Breast epithelium (tissue), 4 donors: ENCODE data around the gene THSD8. TPM values are rescaled to one million over a fixed set of nuclear protein-coding genes. Genes with fewer than 3 reads are reported as not detected.

Source experiments
- DNase-seq, 2 donors: peaks; one replicate each; pipeline ENCODE4 v3.0.0-alpha.2; 2019; ENCODE audit warnings: low spot score in 2 of 2
- H3K27ac ChIP-seq, 2 donors: fragments of 200-600 bp; sonication (generic) in 1 of 2; one replicate each; pipeline ENCODE4 v1.5.1; 2016 to 2019; ENCODE audit warnings: mild to moderate bottlenecking in 1 of 2
- H3K27me3 ChIP-seq, 2 donors: fragments of 200-600 bp; sonication (generic) in 1 of 2; one replicate each; pipeline versions ENCODE4 v1.5.1 to v1.6.0; 2017 to 2019; ENCODE audit warnings: control low read depth in 1 of 2, mild to moderate bottlenecking in 1 of 2
- H3K36me3 ChIP-seq: fragments of 200-600 bp; one replicate; pipeline ENCODE4 v1.5.1; 2019
- H3K4me1 ChIP-seq, 2 donors: fragments of 200-600 bp; sonication (generic); one replicate each; pipeline ENCODE4 v1.5.1; 2016 to 2019; ENCODE audit warnings: control low read depth in 1 of 2
- H3K4me3 ChIP-seq, 3 donors: fragments of 200-600 bp; sonication (generic); 1 replicate in 2 of 3; 2 replicates in 1 of 3; pipeline ENCODE4 v1.5.1; 2016 to 2019; ENCODE audit warnings: mild to moderate bottlenecking in 3 of 3, moderate library complexity in 2 of 3
- H3K9me3 ChIP-seq, 2 donors: fragments of 200-600 bp; sonication (generic) in 1 of 2; one replicate each; pipeline ENCODE4 v1.5.1; 2016 to 2019; ENCODE audit warnings: control low read depth in 1 of 2
- POLR2A ChIP-seq: fragments of 450-650 bp; IDR thresholded peaks from one replicate; pipeline ENCODE4 v1.6.1; 2016; ENCODE audit warnings: antibody characterized with exemption, mild to moderate bottlenecking, moderate library complexity
- POLR2AphosphoS5 ChIP-seq, 3 donors: sonication (generic); formaldehyde crosslinking; IDR thresholded peaks; one replicate each; pipeline ENCODE4 v1.6.1; 2017; ENCODE audit warnings: antibody characterized with exemption in 3 of 3
- intact Hi-C: fragments of 100-400 bp; cut with DNase I; formaldehyde crosslinking; loops from one replicate; pipeline ENCODE4 v1.15.1; 2023; ENCODE audit warnings: low total_unique reads
- total RNA-seq, 3 donors: library from RNA; depleted of rRNA; stranded (reverse); fragments of >200 nt; gene quantifications; one replicate each; pipeline ENCODE4 v1.1.0, GENCODE V29; 2016
- TF ChIP-seq, protein P1 (sequence below), 3 donors: fragments of 450-650 bp; IDR thresholded peaks; one replicate each; pipeline ENCODE4 v1.5.1; 2016 to 2017; ENCODE audit warnings: antibody characterized with exemption in 3 of 3, mild to moderate bottlenecking in 3 of 3, moderate library complexity in 3 of 3

THSD8 gene
- total RNA-seq, 3 donors from 2014 or later: not detected

DNA sequence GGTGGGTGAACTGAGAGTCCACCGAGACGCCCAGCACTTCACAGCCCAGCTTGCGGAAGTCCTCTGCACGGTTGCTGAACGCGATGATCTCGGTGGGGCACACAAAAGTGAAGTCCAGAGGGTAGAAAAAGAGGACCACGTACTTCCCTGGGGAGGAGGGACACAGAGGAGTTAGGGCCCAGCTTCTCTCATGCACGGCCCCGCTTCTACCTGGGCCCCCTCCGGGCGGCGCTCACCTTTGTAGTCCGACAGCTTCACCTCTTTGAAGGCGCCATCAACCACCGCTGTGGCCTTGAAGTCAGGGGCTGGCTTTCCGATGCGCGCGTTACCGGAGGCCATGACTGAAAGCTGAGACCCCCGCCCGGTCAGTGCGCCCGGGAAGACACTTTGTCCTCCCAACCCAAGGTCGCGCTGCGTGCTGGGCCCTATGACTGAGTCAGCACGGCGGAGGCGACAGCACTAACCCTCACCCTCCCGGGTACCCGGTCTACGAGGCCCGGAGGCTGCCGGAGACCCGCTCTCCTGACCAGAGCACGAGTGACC is 875 bp upstream of the THSD8 start:
- Histone ChIP-seq H3K36me3 (no peaks in the 10 kb centered on the region), H3K9me3 (no peaks in the 10 kb centered on the region), H3K4me3 (peak overlapping the region; percentile 77 to 96 (median 89)), H3K4me1 (peaks cover 0 to 13% of the 10 kb centered on the region in 2 donors), H3K27ac (peak overlapping the region; percentile 74 to 87), H3K27me3 (no peaks in the 10 kb centered on the region)
- no peak for DNase-seq
- intact Hi-C loops: no loop called here
- TF ChIP-seq POLR2AphosphoS5 (IDR thresholded peaks at IDR 0.05) (no peak), POLR2A (no peak)
- TF ChIP-seq, protein P1, sequence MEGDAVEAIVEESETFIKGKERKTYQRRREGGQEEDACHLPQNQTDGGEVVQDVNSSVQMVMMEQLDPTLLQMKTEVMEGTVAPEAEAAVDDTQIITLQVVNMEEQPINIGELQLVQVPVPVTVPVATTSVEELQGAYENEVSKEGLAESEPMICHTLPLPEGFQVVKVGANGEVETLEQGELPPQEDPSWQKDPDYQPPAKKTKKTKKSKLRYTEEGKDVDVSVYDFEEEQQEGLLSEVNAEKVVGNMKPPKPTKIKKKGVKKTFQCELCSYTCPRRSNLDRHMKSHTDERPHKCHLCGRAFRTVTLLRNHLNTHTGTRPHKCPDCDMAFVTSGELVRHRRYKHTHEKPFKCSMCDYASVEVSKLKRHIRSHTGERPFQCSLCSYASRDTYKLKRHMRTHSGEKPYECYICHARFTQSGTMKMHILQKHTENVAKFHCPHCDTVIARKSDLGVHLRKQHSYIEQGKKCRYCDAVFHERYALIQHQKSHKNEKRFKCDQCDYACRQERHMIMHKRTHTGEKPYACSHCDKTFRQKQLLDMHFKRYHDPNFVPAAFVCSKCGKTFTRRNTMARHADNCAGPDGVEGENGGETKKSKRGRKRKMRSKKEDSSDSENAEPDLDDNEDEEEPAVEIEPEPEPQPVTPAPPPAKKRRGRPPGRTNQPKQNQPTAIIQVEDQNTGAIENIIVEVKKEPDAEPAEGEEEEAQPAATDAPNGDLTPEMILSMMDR (IDR thresholded peaks at IDR 0.05): no peak

- H3K27ac ChIP-seq: peak overlapping the region; percentile 74 to 87
- no peaks in the 10 kb centered on the region for H3K36me3 ChIP-seq
- peaks cover 0 to 12% of the 10 kb centered on the region in 2 donors for H3K4me1 ChIP-seq
- DNase-seq: no peak
- no peaks in the 10 kb centered on the region for H3K27me3 ChIP-seq
- H3K4me3 ChIP-seq: peak overlapping the region; percentile 77 to 96 (median 89)
- no peaks in the 10 kb centered on the region for H3K9me3 ChIP-seq
- TF ChIP-seq, protein P1 (IDR thresholded peaks at IDR 0.05): no peak
- TF ChIP-seq POLR2A: no peak
- TF ChIP-seq POLR2AphosphoS5 (IDR thresholded peaks at IDR 0.05): no peak
- intact Hi-C loops: no loop called here
These were observed 618 bp downstream of the THSD8 start for GRCh38 chr19:12802267-12803106.

- peaks cover 0 to 12% of the 10 kb centered on the region in 2 donors for H3K4me1 ChIP-seq
- H3K36me3 ChIP-seq: no peaks in the 10 kb centered on the region
- intact Hi-C loops: no loop called here
- no peaks in the 10 kb centered on the region for H3K27me3 ChIP-seq
- no peaks in the 10 kb centered on the region for H3K9me3 ChIP-seq
- H3K4me3 ChIP-seq: no peak overlapping the region
- no peak for TF ChIP-seq POLR2AphosphoS5 (IDR thresholded peaks at IDR 0.05)
- TF ChIP-seq, protein P1 (IDR thresholded peaks at IDR 0.05): no peak
- no peak for DNase-seq
- no peak overlapping the region for H3K27ac ChIP-seq
These were observed 2.2 kb downstream of the THSD8 start for GRCh38 chr19:12804051-12804450.

DNA sequence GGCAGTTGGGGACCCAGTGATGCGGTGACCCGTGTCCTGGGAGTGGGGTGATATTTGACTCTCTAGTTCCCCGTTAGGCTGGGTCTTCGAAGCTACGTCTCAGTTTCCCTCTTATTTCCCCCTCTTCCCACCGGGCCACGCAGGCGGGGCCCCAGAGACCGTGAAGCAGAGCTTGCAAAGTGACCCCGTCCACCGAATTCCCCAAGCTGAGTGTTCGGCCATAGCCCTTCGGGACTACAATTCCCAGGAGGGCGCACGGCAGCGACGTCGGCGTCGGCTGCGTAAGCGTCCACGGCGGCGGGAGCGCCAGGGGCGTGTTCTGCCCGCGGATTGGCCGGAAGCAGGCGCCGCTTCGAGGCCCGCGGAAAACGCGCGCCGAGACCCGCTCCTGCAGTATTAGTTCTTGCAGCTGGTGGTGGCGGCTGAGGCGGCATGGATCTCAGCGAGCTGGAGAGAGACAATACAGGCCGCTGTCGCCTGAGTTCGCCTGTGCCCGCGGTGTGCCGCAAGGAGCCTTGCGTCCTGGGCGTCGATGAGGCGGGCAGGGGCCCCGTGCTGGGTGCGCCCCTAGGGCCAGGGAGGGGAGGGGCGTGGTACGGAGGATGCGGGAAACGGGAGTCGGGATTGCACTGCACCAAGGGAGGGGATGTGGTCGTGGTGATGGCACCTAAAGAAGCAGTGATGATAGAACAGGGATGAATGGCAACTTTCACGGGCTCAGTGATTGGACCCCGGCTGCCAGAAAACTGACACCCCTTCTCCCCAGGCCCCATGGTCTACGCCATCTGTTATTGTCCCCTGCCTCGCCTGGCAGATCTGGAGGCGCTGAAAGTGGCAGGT is 4.6 kb downstream of the THSD8 start, which contains the start of gene RNASEH2A:
Gene RNASEH2A, plus strand, starts transcription at position 343 of the 840 bp plus-strand sequence. Its CDS starts 90 bp downstream, at position 433.
- intact Hi-C loops: loop anchor here (5.0 kb wide), 1 partner anchor 39 kb away; no protein-coding TSS in a partner anchor
- H3K27ac ChIP-seq: peak within 1 kb of the TSS; percentile 59 to 68

More for the DNA sequence above, 4.6 kb downstream of the THSD8 start, which contains the start of gene RNASEH2A:
- peak; percentile 74 to 86 for DNase-seq
- Histone ChIP-seq H3K4me3 (peak within 1 kb of the TSS; percentile 53 to 83 (median 71)), H3K36me3 (no peaks in the 10 kb centered on the region), H3K4me1 (peaks cover 0 to 5% of the 10 kb centered on the region in 2 donors), H3K9me3 (no peaks in the 10 kb centered on the region), H3K27me3 (no peaks in the 10 kb centered on the region)
- peak; percentile 39 to 51 (median 41) for TF ChIP-seq POLR2AphosphoS5 (IDR thresholded peaks at IDR 0.05)
- TF ChIP-seq, protein P1 (IDR thresholded peaks at IDR 0.05): no peak
